Hepatocyte (in vitro differentiated cells): ENCODE measurements around the gene MYDGF. TPM values are rescaled to one million over a fixed set of nuclear protein-coding genes. Genes with fewer than 3 reads are reported as not detected.

Experiments
- DNase-seq: peaks from one replicate; pipeline ENCODE4 v3.0.0-alpha.2; 2016; ENCODE audit warnings: low spot score
- H2AFZ ChIP-seq: fragments of 200-600 bp; sonication (generic); 2 replicates; pipeline ENCODE4 v1.6.0; 2016; ENCODE audit warnings: antibody characterized with exemption, mild to moderate bottlenecking
- H3K27ac ChIP-seq: fragments of 200-600 bp; sonication (generic); 2 replicates; pipeline ENCODE4 v1.5.1; 2016; ENCODE audit warnings: mild to moderate bottlenecking
- H3K27me3 ChIP-seq: fragments of 200-600 bp; sonication (generic); 2 replicates; pipeline ENCODE4 v1.6.1; 2016
- H3K36me3 ChIP-seq: fragments of 200-600 bp; sonication (generic); replicated peaks from 2 replicates; pipeline ENCODE4 v1.5.1; 2016; ENCODE audit warnings: low read depth; ENCODE audit not compliant: insufficient read depth
- H3K4me1 ChIP-seq: fragments of 200-600 bp; sonication (generic); 2 replicates; pipeline ENCODE4 v1.5.1; 2016; ENCODE audit warnings: mild to moderate bottlenecking, moderate library complexity; ENCODE audit not compliant: insufficient read depth
- H3K4me2 ChIP-seq: fragments of 200-600 bp; sonication (generic); 2 replicates; pipeline ENCODE4 v1.6.0; 2016
- H3K4me3 ChIP-seq: fragments of 200-600 bp; sonication (generic); 2 replicates; pipeline ENCODE4 v1.5.1; 2016; ENCODE audit warnings: mild to moderate bottlenecking
- H3K79me2 ChIP-seq: fragments of 200-600 bp; sonication (generic); 2 replicates; pipeline ENCODE4 v1.6.0; 2017; ENCODE audit warnings: mild to moderate bottlenecking
- H3K9me2 ChIP-seq: fragments of 200-600 bp; sonication (generic); replicated peaks from 2 replicates; pipeline ENCODE4 v1.6.0; 2017; ENCODE audit warnings: mild to moderate bottlenecking; ENCODE audit not compliant: insufficient read depth
- H3K9me3 ChIP-seq: fragments of 200-600 bp; sonication (generic); 2 replicates; pipeline ENCODE4 v1.5.1; 2016; ENCODE audit warnings: low read depth, mild to moderate bottlenecking
- H4K20me1 ChIP-seq: fragments of 200-600 bp; sonication (generic); 2 replicates; pipeline ENCODE4 v1.6.0; 2016; ENCODE audit warnings: mild to moderate bottlenecking; ENCODE audit not compliant: insufficient read depth, poor library complexity, severe bottlenecking
- EZH2 ChIP-seq: fragments of 200-600 bp; sonication (generic); IDR thresholded peaks from 2 replicates; pipeline ENCODE4 v1.6.1; 2016; ENCODE audit warnings: antibody characterized with exemption, mild to moderate bottlenecking, borderline replicate concordance
- EZH2phosphoT487 ChIP-seq: fragments of 200-600 bp; sonication (generic); IDR thresholded peaks from one replicate; pipeline ENCODE4 v1.6.1; 2018; ENCODE audit warnings: antibody characterized with exemption, mild to moderate bottlenecking, low read depth, moderate library complexity; ENCODE audit not compliant: unreplicated experiment, severe bottlenecking
- WGBS: methylation state at CpG from one replicate; pipeline ENCODE4 v1.1.6; 2016; ENCODE audit warnings: low lambda C conversion rate; ENCODE audit errors: missing lambda C conversion rate; 5-methylcytosine and 5-hydroxymethylcytosine counted together
- polyA plus RNA-seq: library from polyadenylated mRNA; unstranded; fragments of >200 nt; fragmentation: Nextera tagmentation; extraction: Ambion mirVana; gene quantifications from 2 replicates; pipeline ENCODE4 v1.2.1, GENCODE V29; 2016
- total RNA-seq: library from RNA; depleted of rRNA; stranded (reverse); fragments of >200 nt; gene quantifications from 2 replicates; pipeline ENCODE4 v1.2.3, GENCODE V29; 2014
- TF ChIP-seq, protein P1 (sequence below): fragments of 200-600 bp; sonication (generic); IDR thresholded peaks from 2 replicates; pipeline ENCODE4 v1.5.1; 2016; ENCODE audit warnings: antibody characterized with exemption, mild to moderate bottlenecking; ENCODE audit not compliant: poor library complexity

MYDGF gene
- total and polyA plus RNA-seq, 2 experiments from 2014 or later: 158 to 405 TPM

DNA sequence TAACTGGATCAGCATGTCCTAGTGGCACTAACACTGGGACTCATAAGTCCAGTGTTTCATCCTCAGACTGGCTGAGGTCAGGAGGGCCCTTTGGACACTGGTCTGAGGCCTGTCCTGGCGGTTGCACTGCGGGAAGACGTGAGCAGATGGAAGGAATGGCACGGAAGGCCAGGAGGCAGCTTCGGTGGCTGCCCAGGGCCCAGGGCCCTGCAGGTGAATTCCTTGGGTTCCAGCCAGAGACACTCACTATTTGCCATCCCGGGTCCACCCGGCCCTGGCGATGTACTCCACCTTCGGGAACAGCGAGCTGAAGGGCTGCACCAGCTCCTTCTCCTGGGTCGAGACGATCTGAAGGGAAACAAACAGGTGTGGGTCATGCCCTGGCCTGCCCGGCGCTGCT, 27.2 kb upstream of the MYDGF start:
- no peaks in the 10 kb centered on the region for H3K27me3 ChIP-seq
- H2AFZ ChIP-seq: no peak overlapping the region

GRCh38 chr19:4695224-4695731, 25.1 kb upstream of the MYDGF start:
- no peaks in the 10 kb centered on the region for H3K36me3 ChIP-seq
- H3K27ac ChIP-seq: no peak overlapping the region
- no peak overlapping the region for H3K4me2 ChIP-seq
- no peak for DNase-seq
- TF ChIP-seq EZH2phosphoT487 (no peak), EZH2 (no peak)
- TF ChIP-seq, protein P1, sequence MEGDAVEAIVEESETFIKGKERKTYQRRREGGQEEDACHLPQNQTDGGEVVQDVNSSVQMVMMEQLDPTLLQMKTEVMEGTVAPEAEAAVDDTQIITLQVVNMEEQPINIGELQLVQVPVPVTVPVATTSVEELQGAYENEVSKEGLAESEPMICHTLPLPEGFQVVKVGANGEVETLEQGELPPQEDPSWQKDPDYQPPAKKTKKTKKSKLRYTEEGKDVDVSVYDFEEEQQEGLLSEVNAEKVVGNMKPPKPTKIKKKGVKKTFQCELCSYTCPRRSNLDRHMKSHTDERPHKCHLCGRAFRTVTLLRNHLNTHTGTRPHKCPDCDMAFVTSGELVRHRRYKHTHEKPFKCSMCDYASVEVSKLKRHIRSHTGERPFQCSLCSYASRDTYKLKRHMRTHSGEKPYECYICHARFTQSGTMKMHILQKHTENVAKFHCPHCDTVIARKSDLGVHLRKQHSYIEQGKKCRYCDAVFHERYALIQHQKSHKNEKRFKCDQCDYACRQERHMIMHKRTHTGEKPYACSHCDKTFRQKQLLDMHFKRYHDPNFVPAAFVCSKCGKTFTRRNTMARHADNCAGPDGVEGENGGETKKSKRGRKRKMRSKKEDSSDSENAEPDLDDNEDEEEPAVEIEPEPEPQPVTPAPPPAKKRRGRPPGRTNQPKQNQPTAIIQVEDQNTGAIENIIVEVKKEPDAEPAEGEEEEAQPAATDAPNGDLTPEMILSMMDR: no peak
- H2AFZ ChIP-seq: no peak overlapping the region
- 97% methylated on average over 16 of the region's 19 CpGs for WGBS
- H3K9me3 ChIP-seq: no peaks in the 10 kb centered on the region
- no peaks in the 10 kb centered on the region for H3K27me3 ChIP-seq
- no peaks in the 10 kb centered on the region for H3K4me1 ChIP-seq
- H4K20me1 ChIP-seq: no peaks in the 10 kb centered on the region
- no peak overlapping the region for H3K4me3 ChIP-seq
- no peaks in the 10 kb centered on the region for H3K9me2 ChIP-seq
- H3K79me2 ChIP-seq: no peaks in the 10 kb centered on the region

More for the DNA sequence above, 27.2 kb upstream of the MYDGF start:
- DNase-seq: no peak
- H3K4me2 ChIP-seq: no peak overlapping the region
- H4K20me1 ChIP-seq: no peaks in the 10 kb centered on the region
- H3K27ac ChIP-seq: no peak overlapping the region
- H3K9me2 ChIP-seq: no peaks in the 10 kb centered on the region
- TF ChIP-seq EZH2phosphoT487: no peak
- TF ChIP-seq, protein P1: no peak
- TF ChIP-seq EZH2: no peak
- H3K4me1 ChIP-seq: no peaks in the 10 kb centered on the region
- no peaks in the 10 kb centered on the region for H3K79me2 ChIP-seq
- WGBS: 98% methylated on average over 14 of the region's 14 CpGs
- H3K36me3 ChIP-seq: no peaks in the 10 kb centered on the region
- H3K4me3 ChIP-seq: no peak overlapping the region
- no peaks in the 10 kb centered on the region for H3K9me3 ChIP-seq

DNA sequence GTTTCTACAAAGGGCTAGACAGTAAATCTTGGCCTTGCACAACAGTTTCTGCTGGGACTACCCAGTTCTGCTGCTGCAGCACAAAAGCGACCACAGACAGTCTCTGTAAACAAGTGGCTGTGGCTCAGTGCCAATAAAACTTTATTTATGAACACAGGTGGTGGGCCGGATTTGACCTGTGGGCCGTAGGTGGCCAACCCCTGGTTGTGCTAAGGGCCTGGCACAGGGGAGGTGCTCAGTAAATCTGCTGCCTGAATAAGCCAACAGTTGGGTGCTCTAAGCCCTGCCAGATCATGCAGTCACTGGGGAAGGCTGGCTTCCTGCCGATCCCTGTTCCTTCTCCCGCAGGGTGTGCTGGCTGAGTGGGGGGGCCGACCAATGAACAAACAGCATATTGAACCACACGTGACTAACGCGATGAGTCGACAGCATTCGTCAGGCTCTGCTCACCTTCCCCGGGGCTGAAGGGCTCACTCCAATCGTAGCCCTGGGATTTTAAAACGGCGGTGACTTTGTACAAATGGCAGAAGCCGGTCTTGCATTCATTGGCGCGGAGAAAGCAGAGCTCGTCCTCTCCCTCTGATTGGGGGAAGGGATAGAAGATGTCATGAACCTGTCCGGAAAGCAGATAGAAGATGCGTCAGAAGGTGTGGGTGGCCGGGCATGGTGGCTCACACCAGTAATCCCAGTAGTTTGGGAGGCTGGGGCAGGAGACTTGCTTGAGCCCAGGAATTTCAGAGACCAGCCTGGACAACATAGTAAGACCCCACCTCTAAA, 24.3 kb upstream of the MYDGF start:
- Histone ChIP-seq H3K27ac (no peak overlapping the region), H2AFZ (no peak overlapping the region), H3K9me2 (no peaks in the 10 kb centered on the region), H3K4me1 (no peaks in the 10 kb centered on the region), H3K79me2 (no peaks in the 10 kb centered on the region), H3K4me2 (no peak overlapping the region), H3K9me3 (no peaks in the 10 kb centered on the region), H3K4me3 (no peak overlapping the region), H3K27me3 (no peaks in the 10 kb centered on the region), H3K36me3 (no peaks in the 10 kb centered on the region), H4K20me1 (no peaks in the 10 kb centered on the region)
- TF ChIP-seq EZH2 (no peak), EZH2phosphoT487 (no peak)
- TF ChIP-seq, protein P1: no peak
- DNase-seq: no peak
- WGBS: 97% methylated on average over 22 of the region's 22 CpGs
